Fibroblast of skin of left biceps (primary cell): ENCODE data around the gene C7orf33.
"Not testable (repeated sequence)": the region's sequence is repeated elsewhere in the genome, so short reads cannot be mapped to it uniquely, and the experiment has no call there.

Experiments
- DNase-seq, 2 experiments: peaks; one replicate each; pipeline ENCODE4 v3.0.0-alpha.2; 2013; ENCODE audit warnings: low read depth in 2 of 2

Gene C7orf33

GRCh38 chr7:148580446-148580845, 10.1 kb upstream of the C7orf33 start:
- DNase-seq: no peak

GRCh38 chr7:148581624-148582023, 8.9 kb upstream of the C7orf33 start:
- DNase-seq: no peak

GRCh38 chr7:148584154-148584827, 6.3 kb upstream of the C7orf33 start:
- no peak for DNase-seq

GRCh38 chr7:148585399-148585798, 5.2 kb upstream of the C7orf33 start:
- DNase-seq: no peak

- no peak for DNase-seq
These were observed 3.5 kb upstream of the C7orf33 start for GRCh38 chr7:148587076-148587475.

- DNase-seq: no peak
These were observed 2.4 kb upstream of the C7orf33 start for GRCh38 chr7:148588168-148588567.

- no peak for DNase-seq
These were observed 1.9 kb upstream of the C7orf33 start for GRCh38 chr7:148588670-148589131.

GRCh38 chr7:148589640-148590039, 926 bp upstream of the C7orf33 start:
- DNase-seq: no peak

- DNase-seq: not testable (repeated sequence)
These were observed 5.8 kb downstream of the C7orf33 start for GRCh38 chr7:148596354-148596753.

GRCh38 chr7:148598351-148598750, 7.8 kb downstream of the C7orf33 start:
- DNase-seq: no peak

- no peak for DNase-seq
These were observed 14.8 kb downstream of the C7orf33 start for GRCh38 chr7:148605350-148605749.

GRCh38 chr7:148607151-148607661, 16.6 kb downstream of the C7orf33 start:
- DNase-seq: no peak

- no peak for DNase-seq
These were observed 18.6 kb downstream of the C7orf33 start for GRCh38 chr7:148609045-148609725.

- DNase-seq: no peak
These were observed 21.1 kb downstream of the C7orf33 start for GRCh38 chr7:148611692-148612091.

GRCh38 chr7:148615085-148615730, 24.6 kb downstream of the C7orf33 start:
- DNase-seq: no peak

- no peak for DNase-seq
These were observed 30.3 kb downstream of the C7orf33 start for GRCh38 chr7:148620749-148621359.

GRCh38 chr7:148621563-148621962, 31.0 kb downstream of the C7orf33 start:
- no peak for DNase-seq

- no peak for DNase-seq
These were observed 32.5 kb downstream of the C7orf33 start for GRCh38 chr7:148622887-148623585.

- DNase-seq: no peak
These were observed 33.2 kb downstream of the C7orf33 start for GRCh38 chr7:148623586-148624282.

GRCh38 chr7:148624735-148625134, 34.2 kb downstream of the C7orf33 start:
- DNase-seq: no peak

- DNase-seq: no peak
These were observed 34.8 kb downstream of the C7orf33 start for GRCh38 chr7:148625342-148625741.
